GM21515 (cell line): ENCODE data around the gene RFWD3.
"Not testable (repeated sequence)": the region's sequence is repeated elsewhere in the genome, so short reads cannot be mapped to it uniquely, and the experiment has no call there.

Source experiments
- ATAC-seq: cut with Tn5 transposase; IDR thresholded peaks from one replicate; pipeline ENCODE4 v1.9.1; 2021; ENCODE audit not compliant: unreplicated experiment

Gene RFWD3

GRCh38 chr16:74667255-74667700, 601 bp upstream of the RFWD3 start:
- no peak for ATAC-seq

DNA sequence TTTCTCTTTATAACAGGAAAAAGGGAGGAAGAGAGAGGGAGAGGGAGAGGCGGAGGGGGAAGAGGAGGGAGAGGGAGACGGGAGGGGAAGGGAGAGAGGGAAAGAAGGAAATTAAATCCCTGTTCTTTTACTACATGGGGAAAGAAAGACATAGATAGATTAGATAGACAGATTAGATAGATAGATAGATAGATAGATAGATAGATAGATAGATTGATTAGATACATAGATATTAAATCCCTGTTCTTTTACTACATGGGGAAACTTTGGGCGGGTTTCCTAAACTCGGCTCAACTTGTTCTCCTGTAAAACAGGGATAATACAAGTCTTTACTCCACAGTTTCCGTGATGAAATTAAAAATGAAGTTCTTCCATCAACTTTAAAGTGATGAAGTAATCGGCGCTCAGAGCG, 661 bp downstream of the RFWD3 start:
- no peak for ATAC-seq

- no peak for ATAC-seq
These were observed 5.6 kb downstream of the RFWD3 start for GRCh38 chr16:74661064-74661463.

DNA sequence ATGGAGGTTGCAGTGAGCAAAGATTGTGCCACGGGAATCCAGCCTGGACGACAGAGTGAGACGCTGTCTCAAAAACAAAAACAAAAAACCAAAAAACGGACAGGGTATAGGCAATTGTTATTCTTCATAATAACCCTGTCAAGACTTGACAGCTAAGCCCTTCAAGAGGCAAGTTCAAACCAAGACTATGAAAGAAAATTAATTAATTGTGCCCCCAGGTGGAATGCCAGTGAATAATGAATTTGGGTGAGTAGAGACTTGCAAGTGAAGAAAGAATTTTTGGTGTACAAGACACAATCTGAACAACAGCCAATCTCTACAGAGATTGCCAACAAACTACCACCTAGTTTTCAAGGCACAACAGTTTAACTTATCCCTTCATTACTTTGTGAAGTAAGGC, 6.3 kb downstream of the RFWD3 start:
- ATAC-seq: no peak

GRCh38 chr16:74659041-74659440, 7.6 kb downstream of the RFWD3 start:
- no peak for ATAC-seq

- ATAC-seq: no peak
These were observed 8.6 kb downstream of the RFWD3 start for GRCh38 chr16:74657870-74658642.

DNA sequence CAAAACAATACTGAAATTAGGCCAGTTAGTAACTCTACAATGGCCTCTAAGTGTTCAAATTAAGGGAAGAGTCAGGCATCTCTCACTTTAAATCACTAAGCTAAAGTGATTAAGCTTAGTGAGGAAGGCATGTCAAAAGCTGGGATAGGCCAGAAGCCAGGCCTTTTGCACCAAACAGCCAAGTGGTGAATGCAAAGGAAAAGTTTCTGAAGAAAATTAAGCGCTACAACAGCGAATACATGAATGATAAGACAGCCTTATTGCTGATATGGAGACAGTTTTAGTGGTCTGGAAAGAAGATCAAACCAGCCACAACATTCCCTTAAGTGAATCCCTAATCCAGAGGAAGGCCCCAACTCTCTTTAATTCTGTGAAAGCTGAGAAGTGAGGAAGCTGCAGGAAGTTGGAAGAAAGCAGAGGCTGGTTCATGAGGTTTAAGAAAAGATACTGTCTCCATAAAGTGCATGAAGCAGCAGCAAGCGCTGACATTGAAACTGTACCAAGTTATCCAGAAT, 12.1 kb downstream of the RFWD3 start:
- no peak for ATAC-seq

GRCh38 chr16:74652883-74653282, 13.8 kb downstream of the RFWD3 start:
- ATAC-seq: not testable (repeated sequence)

DNA sequence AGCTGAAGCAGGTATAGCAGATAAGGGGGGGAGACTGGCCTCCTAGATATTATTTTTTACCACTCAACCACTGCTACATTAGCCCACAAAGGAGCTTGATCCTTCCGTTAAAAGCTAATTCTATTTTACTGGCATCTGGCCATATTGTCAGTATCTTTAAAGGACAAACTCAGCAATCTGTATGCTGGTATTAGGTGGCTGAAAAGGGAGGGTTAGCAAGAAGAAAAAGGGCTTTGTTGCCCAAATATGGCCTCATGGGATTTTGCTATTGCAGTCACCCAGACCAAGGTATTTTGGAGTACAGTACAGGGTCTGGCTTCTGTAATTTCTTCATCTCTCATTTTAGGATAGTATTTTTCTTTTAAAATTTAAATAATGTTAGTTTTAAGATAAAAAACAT, 14.4 kb downstream of the RFWD3 start:
- ATAC-seq: no peak

DNA sequence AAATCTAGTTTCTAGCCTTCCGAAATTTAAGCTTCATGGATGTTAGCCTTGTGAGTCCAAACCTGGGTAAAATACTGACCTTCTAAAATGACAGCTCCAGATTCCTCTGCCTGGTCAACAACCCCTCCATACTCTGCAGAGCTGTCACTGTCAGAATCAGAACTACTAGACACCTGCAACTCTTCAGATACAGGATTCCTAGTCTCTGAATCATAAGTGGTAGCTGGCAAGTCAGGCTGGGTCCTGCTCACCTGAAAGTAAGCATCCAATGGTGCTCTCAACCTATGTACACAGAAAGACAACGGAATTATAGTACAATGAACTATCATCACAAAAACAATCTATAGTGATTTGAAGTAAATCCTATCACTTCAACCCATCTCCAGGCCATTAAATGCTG, 14.8 kb downstream of the RFWD3 start:
- no peak for ATAC-seq

DNA sequence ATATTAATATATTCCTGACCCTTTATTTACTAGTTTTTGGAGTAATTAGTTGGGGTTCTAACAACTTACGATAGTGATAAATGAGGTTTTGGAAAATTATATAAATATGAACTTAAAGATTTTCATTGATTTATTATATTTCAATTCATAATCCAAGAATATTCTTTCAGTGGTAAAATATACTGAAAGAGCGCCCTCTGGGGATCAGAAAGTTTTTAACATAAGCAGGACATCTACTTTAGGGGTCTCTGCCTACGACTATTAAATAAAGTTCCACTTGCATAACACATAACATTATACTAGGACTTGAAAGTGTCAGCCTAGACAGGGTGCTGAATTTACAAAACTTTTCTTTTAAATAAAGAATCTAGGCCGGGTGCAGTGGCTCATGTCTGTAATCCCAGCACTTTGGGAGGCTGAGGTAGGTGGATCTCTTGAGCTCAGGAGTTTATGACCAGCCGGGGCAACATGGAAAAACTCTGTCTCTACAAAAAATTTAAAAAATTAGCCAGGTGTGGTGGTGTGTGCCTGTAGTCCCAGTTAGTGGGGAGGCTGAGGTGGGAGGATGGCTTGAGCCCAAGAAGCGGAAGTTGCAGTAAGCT, 15.6 kb downstream of the RFWD3 start:
- no peak for ATAC-seq

GRCh38 chr16:74649839-74650504, 16.7 kb downstream of the RFWD3 start:
- ATAC-seq: no peak

- no peak for ATAC-seq
These were observed 24.7 kb downstream of the RFWD3 start for GRCh38 chr16:74641969-74642368.

DNA sequence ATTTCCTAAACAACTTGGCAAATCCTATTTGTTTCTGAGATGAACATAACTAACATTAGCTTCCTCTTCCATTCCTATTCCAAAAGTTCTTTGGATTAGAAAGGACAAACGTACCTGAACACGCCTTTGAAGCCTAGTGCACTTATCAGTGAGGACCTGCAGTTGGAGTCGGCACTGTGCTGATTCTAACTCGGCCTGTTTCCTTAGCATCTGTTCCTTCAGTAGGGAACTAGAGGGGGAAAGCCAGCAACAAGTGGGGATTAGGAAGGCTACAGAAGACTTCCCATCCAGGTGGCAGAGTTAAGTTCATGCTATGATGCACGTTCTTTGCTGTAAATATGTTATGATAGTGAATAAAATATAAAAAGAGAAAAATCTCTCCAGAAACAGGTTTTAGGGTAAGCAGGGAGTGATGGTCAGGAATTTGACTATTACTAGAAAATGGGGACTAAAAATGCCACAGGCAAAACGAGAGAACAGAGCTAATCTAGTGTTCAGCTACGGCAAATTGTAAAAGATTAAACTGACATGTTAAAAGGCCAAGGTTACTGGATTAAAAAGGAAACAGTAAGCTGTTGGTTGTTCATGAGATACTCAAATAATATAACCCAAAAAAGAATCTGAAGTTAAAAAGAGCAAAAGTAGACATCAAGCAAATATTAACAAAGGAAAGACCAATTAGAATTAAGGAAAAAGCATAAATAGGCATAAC, 28.8 kb downstream of the RFWD3 start:
- no peak for ATAC-seq

- ATAC-seq: no peak
These were observed 31.4 kb downstream of the RFWD3 start for GRCh38 chr16:74635303-74635702.

GRCh38 chr16:74633686-74634085, 33.0 kb downstream of the RFWD3 start:
- no peak for ATAC-seq

GRCh38 chr16:74627506-74628220, 39.0 kb downstream of the RFWD3 start:
- ATAC-seq: no peak

DNA sequence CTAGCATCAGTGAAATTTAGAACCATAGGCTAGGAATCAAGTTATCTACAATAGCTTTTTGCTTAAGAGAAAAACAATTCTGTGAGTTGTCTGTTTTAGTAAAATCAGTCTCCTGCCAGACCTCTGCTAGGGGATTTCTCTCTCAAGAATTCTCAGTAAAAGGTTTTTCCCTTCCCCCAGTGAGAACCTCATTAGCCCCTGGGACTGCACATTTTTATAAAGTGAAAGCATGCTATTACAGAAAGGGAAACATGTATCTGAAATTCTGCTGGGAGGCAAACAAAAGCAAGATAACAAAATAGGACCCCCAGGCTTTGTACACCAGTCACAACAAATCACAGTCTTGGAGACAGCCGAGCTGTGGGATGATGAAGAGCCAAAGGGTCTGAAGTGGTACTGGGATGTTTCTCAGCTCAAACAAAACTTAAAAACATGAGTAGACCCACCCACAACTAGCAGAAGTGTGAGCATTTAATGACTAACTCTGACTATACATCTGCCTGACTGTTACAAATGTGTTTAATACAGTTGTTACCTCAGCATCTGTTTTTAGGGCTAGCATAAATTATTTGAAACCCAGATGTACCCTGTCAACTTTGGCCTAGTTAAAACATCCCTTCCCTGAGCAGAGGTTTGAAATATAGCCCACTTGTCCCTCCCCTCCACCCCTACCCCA, 39.8 kb downstream of the RFWD3 start:
- ATAC-seq: no peak

- ATAC-seq: no peak
These were observed 41.0 kb downstream of the RFWD3 start for GRCh38 chr16:74625500-74626350.
